ENCODE data around the gene ZNF496. TPM values are rescaled to one million over a fixed set of nuclear protein-coding genes. Genes with fewer than 3 reads are reported as not detected.

The ZNF496 gene
- total and polyA plus RNA-seq, 2 of the 4 experiments (the other 2 are of a cell fraction): 11.7 to 16.2 TPM

DNA sequence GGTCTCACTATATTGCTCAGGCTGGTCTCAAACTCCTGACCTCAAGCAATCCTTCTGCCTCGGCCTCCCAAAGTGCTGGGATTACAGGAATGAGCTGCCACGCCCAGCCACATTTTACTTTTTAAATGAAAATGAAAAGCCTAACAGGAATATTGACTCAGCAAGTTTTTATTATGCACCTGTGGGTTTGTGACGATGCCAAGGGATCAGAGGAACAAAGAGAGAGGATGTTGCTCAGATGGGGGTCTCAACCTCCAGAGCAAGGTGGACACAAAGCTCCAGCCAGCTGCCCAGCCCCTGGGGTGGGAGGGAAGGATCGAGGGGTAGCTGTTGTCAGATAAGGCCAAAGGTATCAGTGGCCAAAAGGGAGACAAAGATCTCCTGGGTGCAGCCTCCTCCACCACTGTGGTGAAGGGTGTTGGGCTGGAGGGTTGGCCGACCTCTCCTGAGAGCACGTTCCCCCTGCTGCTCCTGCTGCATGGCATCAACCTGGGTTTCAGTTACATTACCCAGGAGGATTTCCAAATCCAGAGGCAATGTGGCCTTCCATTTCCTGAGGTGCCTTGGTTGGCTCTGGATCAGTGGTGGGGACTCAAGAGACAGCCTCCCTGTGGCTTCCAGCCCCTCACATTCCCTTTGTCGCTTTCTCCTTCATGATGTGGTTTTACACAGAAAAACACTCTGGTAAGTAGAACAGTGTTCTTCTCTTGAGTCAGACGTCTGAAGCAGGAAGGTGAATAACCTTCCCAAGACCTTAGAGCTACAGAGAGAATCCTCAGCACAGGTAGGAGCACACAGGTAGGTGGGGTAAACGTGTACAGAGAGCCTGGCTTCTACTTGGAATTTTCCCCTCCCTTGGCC lies 34.2 kb downstream of the ZNF496 start (continued):
- TF ChIP-seq RCOR1 (IDR thresholded peaks at IDR 0.05; ENCODE audit: insufficient replicate concordance, low read length): no peak

DNA sequence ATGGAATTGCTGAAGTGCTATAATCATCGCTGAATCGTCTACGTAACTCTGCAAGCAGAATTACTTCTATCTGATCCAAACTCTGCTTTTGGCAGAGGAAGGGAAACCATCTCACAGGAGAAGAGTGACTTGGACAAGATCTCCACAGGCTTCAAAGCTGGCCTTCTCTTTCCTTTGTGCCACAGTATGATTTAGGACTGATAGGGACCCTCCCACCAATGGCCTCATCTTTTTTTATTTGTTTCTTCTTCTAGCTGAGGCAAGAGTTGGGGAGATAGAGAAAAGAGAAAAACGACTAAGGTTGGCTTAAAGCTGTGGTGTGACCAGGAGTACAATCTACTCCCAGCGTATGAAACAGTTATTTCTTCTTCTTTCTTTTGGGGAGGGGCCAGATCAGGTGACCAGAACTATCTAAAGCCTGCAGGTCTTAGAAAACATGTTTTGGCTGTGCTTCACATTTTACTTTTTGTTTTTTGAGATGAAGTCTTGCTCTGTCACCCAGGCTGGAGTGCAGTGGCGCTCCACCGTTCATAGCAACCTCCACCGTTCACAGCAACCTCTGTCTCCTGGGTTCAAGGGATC lies 35.0 kb downstream of the ZNF496 start:
- POLR2A ChIA-PET (ENCODE audit: unreplicated experiment): no interaction called here
- dilution Hi-C loops (cut with HindIII; ENCODE audit: low sequenced_read_pairs, unreplicated experiment) (no loop called here), in situ Hi-C loops (cut with MboI; ENCODE audit: low sequenced_read_pairs) (no loop called here)
- TF ChIP-seq, protein P1, sequence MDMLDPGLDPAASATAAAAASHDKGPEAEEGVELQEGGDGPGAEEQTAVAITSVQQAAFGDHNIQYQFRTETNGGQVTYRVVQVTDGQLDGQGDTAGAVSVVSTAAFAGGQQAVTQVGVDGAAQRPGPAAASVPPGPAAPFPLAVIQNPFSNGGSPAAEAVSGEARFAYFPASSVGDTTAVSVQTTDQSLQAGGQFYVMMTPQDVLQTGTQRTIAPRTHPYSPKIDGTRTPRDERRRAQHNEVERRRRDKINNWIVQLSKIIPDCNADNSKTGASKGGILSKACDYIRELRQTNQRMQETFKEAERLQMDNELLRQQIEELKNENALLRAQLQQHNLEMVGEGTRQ (IDR thresholded peaks at IDR 0.05; ENCODE audit: low read depth, low read length): no peak
- TF ChIP-seq RCOR1 (IDR thresholded peaks at IDR 0.05; ENCODE audit: insufficient replicate concordance, low read length): no peak
- TF ChIP-seq, protein P2, sequence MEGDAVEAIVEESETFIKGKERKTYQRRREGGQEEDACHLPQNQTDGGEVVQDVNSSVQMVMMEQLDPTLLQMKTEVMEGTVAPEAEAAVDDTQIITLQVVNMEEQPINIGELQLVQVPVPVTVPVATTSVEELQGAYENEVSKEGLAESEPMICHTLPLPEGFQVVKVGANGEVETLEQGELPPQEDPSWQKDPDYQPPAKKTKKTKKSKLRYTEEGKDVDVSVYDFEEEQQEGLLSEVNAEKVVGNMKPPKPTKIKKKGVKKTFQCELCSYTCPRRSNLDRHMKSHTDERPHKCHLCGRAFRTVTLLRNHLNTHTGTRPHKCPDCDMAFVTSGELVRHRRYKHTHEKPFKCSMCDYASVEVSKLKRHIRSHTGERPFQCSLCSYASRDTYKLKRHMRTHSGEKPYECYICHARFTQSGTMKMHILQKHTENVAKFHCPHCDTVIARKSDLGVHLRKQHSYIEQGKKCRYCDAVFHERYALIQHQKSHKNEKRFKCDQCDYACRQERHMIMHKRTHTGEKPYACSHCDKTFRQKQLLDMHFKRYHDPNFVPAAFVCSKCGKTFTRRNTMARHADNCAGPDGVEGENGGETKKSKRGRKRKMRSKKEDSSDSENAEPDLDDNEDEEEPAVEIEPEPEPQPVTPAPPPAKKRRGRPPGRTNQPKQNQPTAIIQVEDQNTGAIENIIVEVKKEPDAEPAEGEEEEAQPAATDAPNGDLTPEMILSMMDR (conservative IDR thresholded peaks at IDR 0.05; ENCODE audit: low read depth, low read length): no peak
- TF ChIP-seq NFE2L2 (IDR thresholded peaks at IDR 0.05; ENCODE audit: low read depth, low read length): no peak
- TF ChIP-seq FOS (IDR thresholded peaks at IDR 0.05; ENCODE audit: low read depth, low read length): no peak
- no peak for TF ChIP-seq MAZ (IDR thresholded peaks at IDR 0.05; ENCODE audit: borderline replicate concordance, low read depth, low read length)
- no peak for TF ChIP-seq RAD21 (IDR thresholded peaks at IDR 0.05; ENCODE audit: low read length)
- TF ChIP-seq RFX5 (IDR thresholded peaks at IDR 0.05; ENCODE audit: low read depth, low read length): no peak
- no peak for TF ChIP-seq CEBPB (IDR thresholded peaks at IDR 0.05; ENCODE audit: low read depth, low read length)
- no peak for TF ChIP-seq MXI1 (IDR thresholded peaks at IDR 0.05; ENCODE audit: borderline replicate concordance, low read depth, low read length)
- no peak for TF ChIP-seq CHD1 (IDR thresholded peaks at IDR 0.05; ENCODE audit: low read depth, low read length)
- TF ChIP-seq MAFK (IDR thresholded peaks at IDR 0.05; ENCODE audit: low read depth, low read length): no peak
- TF ChIP-seq SMC3 (IDR thresholded peaks at IDR 0.05; ENCODE audit: low read depth, low read length): no peak
- TF ChIP-seq POLR2A (IDR thresholded peaks at IDR 0.05; ENCODE audit: low read depth, low read length): no peak

More for the DNA sequence above, 35.0 kb downstream of the ZNF496 start:
- Histone ChIP-seq H3K4me3 (ENCODE audit: insufficient read depth, low read depth, low read length) (no peak overlapping the region), H2AK5ac (ENCODE audit: low read depth, low read length) (no peak overlapping the region), H2AFZ (replicated peaks; ENCODE audit: low read length, poor library complexity) (no peak overlapping the region), H2BK15ac (ENCODE audit: low read depth, low read length) (no peak overlapping the region), H4K91ac (ENCODE audit: insufficient read depth, low read depth, low read length) (no peak overlapping the region), H3K4me1 (ENCODE audit: control insufficient read depth, insufficient read depth, low read length) (peaks cover 10% of the 10 kb centered on the region), H3K9ac (ENCODE audit: low read depth, low read length) (no peak overlapping the region), H3K4ac (ENCODE audit: low read depth, low read length) (no peak overlapping the region), H3K4me2 (ENCODE audit: low read depth, low read length) (no peak overlapping the region), H3K9me3 (ENCODE audit: control insufficient read depth, insufficient read depth, low read length) (no peaks in the 10 kb centered on the region), H3K27ac (ENCODE audit: insufficient read depth, low read length) (no peak overlapping the region), H2BK20ac (ENCODE audit: low read depth, low read length) (no peak overlapping the region), H2AK9ac (replicated peaks; ENCODE audit: low read depth, low read length, poor library complexity) (no peak overlapping the region), H3K79me1 (ENCODE audit: low read depth in 1 of 2, low read length in 2 of 2) (no peaks in the 10 kb centered on the region), H4K20me1 (ENCODE audit: insufficient read depth, low read length) (peaks cover 4% of the 10 kb centered on the region; the same call in 1 of the 2 replicates), H3K56ac (ENCODE audit: extremely low read depth, insufficient read depth, low read length) (no peak overlapping the region), H2BK120ac (ENCODE audit: low read depth, low read length) (no peak overlapping the region), H3K27me3 (ENCODE audit: control insufficient read depth, insufficient read depth, low read length) (no peaks in the 10 kb centered on the region), H4K8ac (ENCODE audit: low read depth in 2 of 2, low read length in 2 of 2) (no peak overlapping the region), H4K5ac (ENCODE audit: low read depth, low read length) (no peak overlapping the region), H2BK5ac (ENCODE audit: low read depth, low read length, poor library complexity, severe bottlenecking) (no peak overlapping the region), H3K14ac (replicated peaks; ENCODE audit: low read depth, low read length) (no peak overlapping the region), H3K36me3 (ENCODE audit: control insufficient read depth, insufficient read depth, low read length) (peaks cover 31% of the 10 kb centered on the region), H3K23ac (ENCODE audit: low read depth, low read length) (no peak overlapping the region), H3K9me1 (ENCODE audit: insufficient read depth, low read length) (peaks cover 8% of the 10 kb centered on the region; the same call in 1 of the 2 replicates), H3K18ac (ENCODE audit: low read depth, low read length) (no peak overlapping the region)
- no TSS peak for BruUV-seq (replicated peaks)
- intact Hi-C loops (cut with micrococcal nuclease): loop anchor here (10.0 kb wide), 1 partner anchor 192 kb away; the partner anchor contains the start of gene ZNF669
- no CpG with 5 or more reads among the region's 8 CpGs for whole genome bisulfite sequencing, 2 experiments (ENCODE audit: extremely low coverage in 2 of 2, insufficient read length in 1 of 2)
- no peak for DNase-seq
- CTCF ChIA-PET: no interaction called here
- no peak for ATAC-seq (ENCODE audit: low read depth)
